Coronary artery (tissue), 2 donors: ENCODE data around the gene TMEM39B.
A peak's percentile ranks its signal among the peaks of the same experiment; 100 is the strongest.
"Not testable (repeated sequence)": the region's sequence is repeated elsewhere in the genome, so short reads cannot be mapped to it uniquely, and the experiment has no call there.

Experiments used
- DNase-seq: peaks from one replicate; pipeline ENCODE4 v3.0.0-alpha.2; 2017; ENCODE audit warnings: low spot score
- H3K27ac ChIP-seq, 2 donors: fragments of 200-600 bp; sonication (generic); one replicate each; pipeline ENCODE4 v1.5.1; 2016 to 2019
- H3K4me3 ChIP-seq: fragments of 200-600 bp; sonication (generic); 2 replicates; pipeline ENCODE4 v1.5.1; 2016; ENCODE audit warnings: mild to moderate bottlenecking, moderate library complexity
- TF ChIP-seq, protein P1 (sequence below): fragments of 200-600 bp; sonication (generic); IDR thresholded peaks from one replicate; pipeline ENCODE4 v1.5.1; 2019; ENCODE audit warnings: antibody characterized with exemption

The TMEM39B gene

DNA sequence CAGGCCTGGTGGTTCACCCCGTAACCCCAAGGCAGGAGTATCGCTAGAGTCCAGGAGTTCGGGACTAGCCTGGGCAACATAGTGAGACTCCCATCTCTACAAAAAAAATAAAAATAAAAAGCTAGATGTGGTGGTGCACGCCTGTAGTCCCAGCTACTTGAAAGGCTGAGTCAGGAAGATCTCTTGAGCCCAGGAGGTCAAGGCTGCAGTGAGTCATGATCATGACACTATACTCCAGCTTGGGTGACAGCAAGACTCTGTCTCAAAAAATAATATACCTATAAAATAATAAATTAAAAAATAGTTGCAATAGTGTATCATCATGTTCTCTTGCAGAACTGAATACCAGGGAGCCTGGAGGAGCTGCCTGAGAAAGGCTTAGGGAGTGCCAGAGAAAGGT is 19.9 kb upstream of the TMEM39B start:
- TF ChIP-seq, protein P1, sequence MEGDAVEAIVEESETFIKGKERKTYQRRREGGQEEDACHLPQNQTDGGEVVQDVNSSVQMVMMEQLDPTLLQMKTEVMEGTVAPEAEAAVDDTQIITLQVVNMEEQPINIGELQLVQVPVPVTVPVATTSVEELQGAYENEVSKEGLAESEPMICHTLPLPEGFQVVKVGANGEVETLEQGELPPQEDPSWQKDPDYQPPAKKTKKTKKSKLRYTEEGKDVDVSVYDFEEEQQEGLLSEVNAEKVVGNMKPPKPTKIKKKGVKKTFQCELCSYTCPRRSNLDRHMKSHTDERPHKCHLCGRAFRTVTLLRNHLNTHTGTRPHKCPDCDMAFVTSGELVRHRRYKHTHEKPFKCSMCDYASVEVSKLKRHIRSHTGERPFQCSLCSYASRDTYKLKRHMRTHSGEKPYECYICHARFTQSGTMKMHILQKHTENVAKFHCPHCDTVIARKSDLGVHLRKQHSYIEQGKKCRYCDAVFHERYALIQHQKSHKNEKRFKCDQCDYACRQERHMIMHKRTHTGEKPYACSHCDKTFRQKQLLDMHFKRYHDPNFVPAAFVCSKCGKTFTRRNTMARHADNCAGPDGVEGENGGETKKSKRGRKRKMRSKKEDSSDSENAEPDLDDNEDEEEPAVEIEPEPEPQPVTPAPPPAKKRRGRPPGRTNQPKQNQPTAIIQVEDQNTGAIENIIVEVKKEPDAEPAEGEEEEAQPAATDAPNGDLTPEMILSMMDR = no peak
- DNase-seq = no peak
- H3K4me3 ChIP-seq = no peak overlapping the region
- no peak overlapping the region for H3K27ac ChIP-seq

DNA sequence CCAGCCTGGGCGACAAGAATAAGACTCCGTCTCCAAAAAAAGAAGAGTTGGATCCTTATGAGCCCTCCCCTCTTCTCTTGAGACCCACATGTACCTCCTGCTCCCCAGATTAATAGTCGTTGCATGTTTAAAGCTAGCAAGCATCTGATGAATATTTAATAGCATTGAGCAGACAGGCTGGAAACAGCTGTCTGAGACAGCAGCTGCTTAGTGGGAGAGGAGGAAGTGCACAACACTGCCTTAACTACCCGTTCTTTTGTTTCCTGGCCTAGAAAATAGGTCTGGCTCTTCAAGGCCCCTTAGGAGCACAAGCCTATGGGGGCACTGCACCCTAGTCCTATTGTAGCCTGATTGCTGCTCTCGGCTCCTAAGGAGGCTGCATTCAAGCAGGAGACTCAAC is 17.3 kb upstream of the TMEM39B start:
- Histone ChIP-seq H3K4me3 (no peak overlapping the region), H3K27ac (no peak overlapping the region)
- DNase-seq = no peak
- TF ChIP-seq, protein P1 = no peak

DNA sequence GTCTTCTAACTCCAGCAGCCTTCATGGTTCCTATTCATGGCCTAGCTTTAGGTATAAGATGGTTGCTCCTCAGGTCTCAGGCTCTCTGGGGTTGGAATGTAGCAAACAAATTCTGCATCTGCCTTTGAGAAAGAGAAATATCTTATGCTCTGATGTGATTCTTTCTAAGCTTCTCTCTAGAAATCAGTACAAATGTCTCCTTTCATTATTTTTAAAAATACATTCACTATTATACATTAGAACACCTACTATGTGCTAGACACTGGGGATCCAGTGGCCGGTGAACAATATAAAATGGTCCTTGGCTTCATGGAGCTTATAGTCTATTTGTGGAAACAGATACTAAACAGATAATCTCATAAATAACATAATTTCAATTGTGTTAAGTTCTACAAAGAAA is 16.1 kb upstream of the TMEM39B start:
- H3K4me3 ChIP-seq = no peak overlapping the region
- TF ChIP-seq, protein P1 = no peak
- DNase-seq = no peak
- H3K27ac ChIP-seq = no peak overlapping the region

DNA sequence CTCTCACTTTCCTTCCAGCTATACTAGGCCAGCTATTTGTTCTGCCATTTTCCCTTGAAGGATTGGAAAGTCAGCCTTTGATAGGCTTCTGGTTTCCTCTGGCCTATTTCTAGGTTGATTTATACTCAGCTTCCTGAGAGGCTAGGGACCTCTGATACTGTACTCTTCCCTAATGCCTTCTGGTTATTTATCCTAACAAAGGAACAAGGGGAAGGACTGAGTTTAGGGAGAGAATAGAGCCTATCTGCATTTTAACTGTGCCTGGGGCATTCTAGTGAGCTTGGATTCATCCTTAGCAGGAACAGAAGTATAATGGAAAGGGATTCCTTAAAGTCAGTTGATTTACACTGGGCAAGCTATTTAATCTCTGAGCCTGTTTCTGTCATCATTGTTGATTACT is 11.8 kb upstream of the TMEM39B start:
- no peak overlapping the region for H3K4me3 ChIP-seq
- H3K27ac ChIP-seq = peak overlapping the region in 1 of 2 donors; percentile 9
- no peak for DNase-seq
- TF ChIP-seq, protein P1 = no peak

DNA sequence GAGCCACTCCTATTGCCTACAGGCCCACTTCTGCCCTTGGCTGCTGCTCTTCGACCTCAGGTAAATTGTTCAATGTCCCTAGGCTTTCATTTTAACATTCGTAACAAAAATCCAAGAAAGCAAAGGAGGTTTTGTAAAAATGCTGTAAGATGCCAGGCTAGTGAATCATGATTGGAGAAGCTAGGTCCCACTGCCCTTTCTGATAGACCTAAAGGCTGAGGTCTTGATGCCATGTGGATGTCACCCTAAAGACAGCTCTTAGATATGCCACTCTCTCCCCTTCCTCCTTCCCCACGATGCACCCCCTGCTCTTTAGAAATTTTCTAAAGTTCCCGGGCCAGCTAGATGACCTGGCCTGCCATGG is 9.9 kb upstream of the TMEM39B start:
- no peak for DNase-seq
- Histone ChIP-seq H3K4me3 (no peak overlapping the region), H3K27ac (peak overlapping the region; percentile 77 to 78)
- TF ChIP-seq, protein P1 = no peak

DNA sequence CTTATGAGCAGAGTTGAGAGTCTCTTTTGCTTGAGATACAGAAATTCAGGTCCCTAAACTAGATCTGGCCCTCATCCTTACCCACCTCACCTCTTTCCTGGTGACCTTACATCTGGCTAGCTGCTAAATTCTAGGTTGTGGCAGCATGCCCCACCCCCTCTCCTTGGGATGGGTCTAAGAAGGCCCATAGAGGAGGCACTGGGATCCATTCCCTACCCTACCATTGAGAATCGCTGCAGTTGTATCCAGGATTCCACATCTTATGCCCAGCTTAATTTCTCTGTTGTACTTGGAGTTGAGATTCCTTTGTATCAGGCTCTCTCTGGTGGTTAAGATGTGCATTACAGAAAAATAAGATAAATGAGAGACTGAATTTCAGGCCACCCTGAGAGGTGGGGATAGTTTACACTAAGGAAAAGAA is 9.5 kb upstream of the TMEM39B start:
- DNase-seq = no peak
- Histone ChIP-seq H3K4me3 (no peak overlapping the region), H3K27ac (peak overlapping the region; percentile 77 to 78)
- TF ChIP-seq, protein P1 = peak; percentile 64

DNA sequence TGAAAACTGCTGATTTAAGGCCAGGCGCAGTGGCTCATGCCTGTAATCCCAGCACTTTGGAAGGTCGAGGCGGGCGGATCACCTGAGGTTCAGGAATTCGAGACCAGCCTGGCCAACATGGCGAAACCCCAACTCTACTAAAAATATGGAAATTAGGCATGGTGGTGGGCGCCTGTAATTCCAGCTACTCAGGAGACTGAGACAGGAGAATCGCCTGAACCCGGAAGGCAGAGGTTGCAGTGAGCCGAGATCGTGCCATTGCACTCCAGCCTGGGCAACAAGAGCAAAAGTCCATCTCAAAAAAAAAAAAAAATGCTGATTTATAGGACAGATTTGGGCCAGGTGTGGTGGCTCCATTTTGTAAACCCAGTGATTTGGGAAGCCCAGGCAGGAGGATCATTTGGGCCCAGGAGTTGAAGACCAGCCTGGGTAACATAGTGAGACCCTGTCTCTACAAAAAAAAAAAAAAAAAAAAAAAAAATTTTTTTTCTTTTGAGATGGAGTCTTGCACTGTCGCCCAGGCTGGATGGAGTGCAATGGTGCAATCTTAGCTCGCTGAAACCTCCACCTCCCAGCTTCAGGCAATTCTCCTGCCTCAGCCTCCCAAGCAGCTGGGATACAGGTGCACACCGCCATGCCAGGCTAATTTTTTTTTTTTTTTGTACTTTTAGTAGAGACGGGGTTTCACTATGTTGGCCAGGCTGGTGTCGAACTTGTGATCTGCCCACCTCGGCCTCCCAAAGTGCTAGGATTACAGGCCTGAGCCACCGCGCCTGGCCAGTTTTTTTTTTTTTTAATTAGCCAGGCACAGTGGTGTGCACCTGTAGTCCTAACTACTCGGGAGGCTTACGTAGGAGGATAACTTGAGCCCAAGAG is 6.9 kb upstream of the TMEM39B start:
- H3K4me3 ChIP-seq, DNase-seq: not testable (repeated sequence)
- peak overlapping the region in 1 of 2 donors; percentile 54 for H3K27ac ChIP-seq
